Activated CD4-positive, alpha-beta T cell treated with anti-CD3 and anti-CD28 coated beads for 48 hours (primary cell): ENCODE data around the gene CALY.
A peak's percentile ranks its signal among the peaks of the same experiment; 100 is the strongest.

Source experiments
- DNase-seq: peaks from one replicate; pipeline ENCODE4 v3.0.0-alpha.2; 2020

Gene CALY

GRCh38 chr10:133365461-133366129 is 28.9 kb upstream of the CALY start:
- DNase-seq: no peak

GRCh38 chr10:133364645-133365431 is 28.1 kb upstream of the CALY start:
- no peak for DNase-seq

GRCh38 chr10:133362846-133363245 is 26.1 kb upstream of the CALY start:
- DNase-seq: no peak

GRCh38 chr10:133361773-133362441 is 25.2 kb upstream of the CALY start:
- DNase-seq: no peak

GRCh38 chr10:133361227-133361626 is 24.5 kb upstream of the CALY start:
- DNase-seq: no peak

GRCh38 chr10:133359972-133360610 is 23.4 kb upstream of the CALY start:
- DNase-seq: no peak

- no peak for DNase-seq
Measured at GRCh38 chr10:133359554-133359971, 22.9 kb upstream of the CALY start.

- DNase-seq: no peak
Measured at GRCh38 chr10:133358925-133359310, 22.2 kb upstream of the CALY start.

- no peak for DNase-seq
Measured at GRCh38 chr10:133358162-133358924, 21.6 kb upstream of the CALY start.

- peak; percentile 82 for DNase-seq
Measured at GRCh38 chr10:133357285-133358161, 20.8 kb upstream of the CALY start, which contains the start of gene FUOM. Gene FUOM, minus strand, starts transcription at chr10:133358019. Its CDS starts 12 bp downstream, at chr10:133358007.

GRCh38 chr10:133356549-133357284 is 20.0 kb upstream of the CALY start:
- DNase-seq: no peak

- no peak for DNase-seq
Measured at GRCh38 chr10:133355991-133356390, 19.3 kb upstream of the CALY start.

GRCh38 chr10:133355266-133355665 is 18.6 kb upstream of the CALY start:
- no peak for DNase-seq

GRCh38 chr10:133354672-133355240 is 18.1 kb upstream of the CALY start:
- DNase-seq: no peak

- no peak for DNase-seq
Measured at GRCh38 chr10:133353988-133354605, 17.4 kb upstream of the CALY start.

- no peak for DNase-seq
Measured at GRCh38 chr10:133353202-133353959, 16.7 kb upstream of the CALY start.

- DNase-seq: no peak
Measured at GRCh38 chr10:133351408-133352318, 15.0 kb upstream of the CALY start.

GRCh38 chr10:133350950-133351329 is 14.2 kb upstream of the CALY start:
- no peak for DNase-seq
